ENCODE measurements around the gene PAK1.

Gene PAK1

DNA sequence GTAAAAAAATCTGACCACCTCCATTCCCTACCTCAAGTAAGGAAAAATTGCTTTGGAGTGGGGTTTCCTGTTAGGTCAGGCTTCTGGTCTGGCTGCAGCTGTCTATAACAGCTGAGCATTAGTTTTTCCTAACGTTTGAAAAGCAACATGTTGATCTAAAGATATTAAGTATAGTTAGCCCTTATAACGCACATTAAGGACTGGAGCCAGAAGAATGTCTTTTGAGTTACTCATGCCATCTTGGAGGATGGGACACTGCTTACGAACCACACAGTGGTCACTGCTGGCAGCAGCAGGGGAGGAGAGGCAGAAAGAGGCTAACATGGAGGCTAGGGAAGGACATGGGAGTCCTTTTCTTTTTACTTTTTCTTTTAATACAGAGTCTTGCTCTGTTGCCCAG lies 128.3 kb downstream of the PAK1 start:
- no peak overlapping the region for H3K4me3 ChIP-seq (ENCODE audit: control insufficient read depth, low read depth, low read length)
- TF ChIP-seq, protein P1, sequence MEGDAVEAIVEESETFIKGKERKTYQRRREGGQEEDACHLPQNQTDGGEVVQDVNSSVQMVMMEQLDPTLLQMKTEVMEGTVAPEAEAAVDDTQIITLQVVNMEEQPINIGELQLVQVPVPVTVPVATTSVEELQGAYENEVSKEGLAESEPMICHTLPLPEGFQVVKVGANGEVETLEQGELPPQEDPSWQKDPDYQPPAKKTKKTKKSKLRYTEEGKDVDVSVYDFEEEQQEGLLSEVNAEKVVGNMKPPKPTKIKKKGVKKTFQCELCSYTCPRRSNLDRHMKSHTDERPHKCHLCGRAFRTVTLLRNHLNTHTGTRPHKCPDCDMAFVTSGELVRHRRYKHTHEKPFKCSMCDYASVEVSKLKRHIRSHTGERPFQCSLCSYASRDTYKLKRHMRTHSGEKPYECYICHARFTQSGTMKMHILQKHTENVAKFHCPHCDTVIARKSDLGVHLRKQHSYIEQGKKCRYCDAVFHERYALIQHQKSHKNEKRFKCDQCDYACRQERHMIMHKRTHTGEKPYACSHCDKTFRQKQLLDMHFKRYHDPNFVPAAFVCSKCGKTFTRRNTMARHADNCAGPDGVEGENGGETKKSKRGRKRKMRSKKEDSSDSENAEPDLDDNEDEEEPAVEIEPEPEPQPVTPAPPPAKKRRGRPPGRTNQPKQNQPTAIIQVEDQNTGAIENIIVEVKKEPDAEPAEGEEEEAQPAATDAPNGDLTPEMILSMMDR (IDR thresholded peaks at IDR 0.05; ENCODE audit: control insufficient read depth, insufficient read depth, low read depth, low read length, missing control alignments): no peak
- peak; percentile 44 for DNase-seq (ENCODE audit: low read depth)

DNA sequence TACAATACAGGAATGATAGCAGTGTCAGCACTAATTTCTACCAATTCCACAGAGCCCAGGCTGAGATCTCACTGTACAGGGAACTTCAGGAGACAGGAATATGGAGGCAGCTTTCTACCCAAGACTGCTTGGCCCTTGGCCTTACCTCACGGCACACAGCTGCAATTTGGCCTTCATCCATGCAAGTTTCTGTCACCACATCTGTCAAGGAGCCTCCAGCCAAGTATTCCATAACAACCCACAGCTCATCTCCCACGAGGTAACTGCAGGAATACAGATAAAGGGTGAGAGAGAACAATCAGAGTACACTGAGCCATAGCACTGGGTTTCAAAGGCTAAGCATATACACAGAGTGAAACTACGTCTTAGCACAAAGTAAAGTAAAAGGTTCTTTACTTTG lies 133.4 kb downstream of the PAK1 start:
- no peak for DNase-seq (ENCODE audit: low read depth)

DNA sequence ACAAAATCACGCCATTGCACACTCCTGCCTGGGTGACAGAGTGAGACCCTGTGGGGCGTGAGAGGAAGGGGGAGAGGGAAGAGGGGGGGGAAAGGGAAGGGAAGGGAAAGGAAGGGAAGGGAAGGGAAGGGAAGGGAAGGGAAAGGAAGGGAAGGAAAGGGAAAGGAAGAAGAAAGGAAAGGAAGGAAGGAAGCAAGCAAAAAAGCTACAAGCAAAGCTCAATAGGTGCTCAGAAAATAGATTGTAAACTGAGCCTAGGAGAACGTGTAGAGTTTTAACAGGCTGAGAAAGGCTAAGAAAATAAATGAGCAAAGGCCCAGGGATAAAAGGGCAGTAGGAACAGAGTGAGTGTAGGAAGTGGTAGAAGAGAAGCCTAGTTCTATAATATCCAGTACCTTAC lies 141.6 kb downstream of the PAK1 start:
- TF ChIP-seq, protein P1 (IDR thresholded peaks at IDR 0.05; ENCODE audit: control insufficient read depth, insufficient read depth, low read depth, low read length, missing control alignments): no peak
- no peak for DNase-seq (ENCODE audit: low read depth)
- H3K4me3 ChIP-seq (ENCODE audit: control insufficient read depth, low read depth, low read length): no peak overlapping the region

More for the DNA sequence above, 133.4 kb downstream of the PAK1 start:
- no peak overlapping the region for H3K4me3 ChIP-seq (ENCODE audit: control insufficient read depth, low read depth, low read length)
- TF ChIP-seq, protein P1 (IDR thresholded peaks at IDR 0.05; ENCODE audit: control insufficient read depth, insufficient read depth, low read depth, low read length, missing control alignments): no peak

DNA sequence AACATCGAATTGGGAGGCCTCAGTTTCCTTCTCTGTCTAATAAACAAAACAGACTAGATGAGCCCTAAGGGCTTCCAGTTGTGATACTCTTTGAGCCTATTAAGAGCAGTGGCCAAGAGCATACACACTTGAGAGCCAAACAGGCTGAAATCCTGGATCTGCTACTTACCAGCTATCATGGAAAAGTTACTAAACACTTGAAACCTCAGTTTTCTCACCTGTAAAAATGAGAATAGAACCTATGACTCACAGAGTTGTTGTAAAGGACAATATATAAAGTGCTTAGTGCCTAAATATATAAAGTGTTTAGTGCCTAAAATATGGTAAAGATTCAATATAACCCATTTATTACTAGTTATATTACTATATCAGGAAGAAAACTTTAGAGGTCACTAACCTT lies 148.7 kb downstream of the PAK1 start:
- TF ChIP-seq, protein P1 (IDR thresholded peaks at IDR 0.05; ENCODE audit: control insufficient read depth, insufficient read depth, low read depth, low read length, missing control alignments): no peak
- no peak overlapping the region for H3K4me3 ChIP-seq (ENCODE audit: control insufficient read depth, low read depth, low read length)
- no peak for DNase-seq (ENCODE audit: low read depth)

DNA sequence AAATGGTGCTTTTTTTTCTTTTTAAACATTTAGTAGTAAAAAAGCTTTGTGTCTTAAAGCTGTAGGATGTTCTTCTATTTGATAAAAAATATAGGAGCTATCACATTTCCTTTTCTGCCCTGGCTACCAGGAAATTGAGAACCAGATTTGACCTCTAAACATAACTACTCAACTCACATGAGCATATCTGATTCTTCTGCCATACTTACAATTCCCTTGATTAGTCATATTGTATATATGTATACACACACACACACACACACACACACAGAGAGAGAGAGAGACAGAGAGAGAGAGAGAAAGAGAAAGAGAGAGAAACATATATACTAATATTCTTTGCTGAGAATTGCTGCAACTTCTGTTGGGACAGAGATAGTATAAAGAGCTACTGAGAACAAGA lies 149.4 kb downstream of the PAK1 start:
- TF ChIP-seq, protein P1 (IDR thresholded peaks at IDR 0.05; ENCODE audit: control insufficient read depth, insufficient read depth, low read depth, low read length, missing control alignments): no peak
- H3K4me3 ChIP-seq (ENCODE audit: control insufficient read depth, low read depth, low read length): no peak overlapping the region
- no peak for DNase-seq (ENCODE audit: low read depth)

DNA sequence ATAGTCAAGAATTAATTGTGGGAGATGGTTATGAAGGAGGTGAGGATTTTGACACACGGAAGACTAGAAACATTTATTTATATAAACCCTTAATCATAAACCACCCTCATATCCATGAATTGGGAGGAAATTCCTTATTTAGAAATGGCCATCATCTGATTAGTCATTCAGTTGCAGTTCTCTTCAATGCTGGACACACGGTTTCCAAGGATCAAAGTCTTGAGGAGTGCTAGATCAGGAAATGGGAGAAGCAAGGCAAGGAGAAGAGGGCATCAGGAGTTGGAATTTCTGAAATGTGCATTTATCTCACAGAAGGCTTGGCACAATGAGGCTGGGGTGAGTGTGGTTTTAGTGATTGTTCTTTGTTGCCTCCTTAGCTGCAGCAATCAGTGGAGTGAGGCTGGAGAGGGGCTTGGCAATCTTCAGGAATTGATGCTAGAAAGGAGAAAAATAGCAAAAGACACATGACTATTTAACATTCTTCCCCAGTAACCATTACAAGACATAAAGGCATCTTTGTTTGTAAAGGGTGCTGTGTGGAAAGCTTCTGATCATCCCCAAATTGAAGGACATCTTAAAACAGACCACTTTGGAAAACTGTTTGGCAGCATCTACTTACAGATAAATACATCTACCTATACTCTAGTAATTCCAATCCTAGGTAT lies 150.8 kb downstream of the PAK1 start:
- TF ChIP-seq, protein P1 (IDR thresholded peaks at IDR 0.05; ENCODE audit: control insufficient read depth, insufficient read depth, low read depth, low read length, missing control alignments): no peak
- DNase-seq (ENCODE audit: low read depth): no peak
- H3K4me3 ChIP-seq (ENCODE audit: control insufficient read depth, low read depth, low read length): no peak overlapping the region
